Measurements from ENCODE around the gene DGKD.

The DGKD gene

DNA sequence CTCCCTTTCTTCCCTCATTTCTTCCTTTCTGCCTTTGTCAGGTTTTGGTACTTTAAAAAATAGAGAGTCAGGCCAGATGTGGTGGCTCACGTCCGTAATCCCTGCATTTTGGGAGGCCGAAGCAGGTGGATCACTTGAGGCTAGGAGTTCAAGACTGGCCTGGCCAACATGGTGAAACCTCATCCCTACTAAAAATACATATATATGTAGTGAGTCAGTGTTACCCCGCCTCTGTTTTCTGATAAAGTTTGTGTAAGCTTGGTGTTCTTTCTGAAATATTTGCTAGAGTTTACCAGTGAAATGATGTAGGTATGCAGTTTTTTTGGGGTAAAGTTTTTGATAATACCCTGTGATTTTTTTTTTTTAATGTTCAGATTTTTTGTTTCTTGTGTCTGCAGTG is 58.8 kb downstream of the DGKD start:
- DNase-seq (ENCODE audit: low spot score): peak; percentile 59

DNA sequence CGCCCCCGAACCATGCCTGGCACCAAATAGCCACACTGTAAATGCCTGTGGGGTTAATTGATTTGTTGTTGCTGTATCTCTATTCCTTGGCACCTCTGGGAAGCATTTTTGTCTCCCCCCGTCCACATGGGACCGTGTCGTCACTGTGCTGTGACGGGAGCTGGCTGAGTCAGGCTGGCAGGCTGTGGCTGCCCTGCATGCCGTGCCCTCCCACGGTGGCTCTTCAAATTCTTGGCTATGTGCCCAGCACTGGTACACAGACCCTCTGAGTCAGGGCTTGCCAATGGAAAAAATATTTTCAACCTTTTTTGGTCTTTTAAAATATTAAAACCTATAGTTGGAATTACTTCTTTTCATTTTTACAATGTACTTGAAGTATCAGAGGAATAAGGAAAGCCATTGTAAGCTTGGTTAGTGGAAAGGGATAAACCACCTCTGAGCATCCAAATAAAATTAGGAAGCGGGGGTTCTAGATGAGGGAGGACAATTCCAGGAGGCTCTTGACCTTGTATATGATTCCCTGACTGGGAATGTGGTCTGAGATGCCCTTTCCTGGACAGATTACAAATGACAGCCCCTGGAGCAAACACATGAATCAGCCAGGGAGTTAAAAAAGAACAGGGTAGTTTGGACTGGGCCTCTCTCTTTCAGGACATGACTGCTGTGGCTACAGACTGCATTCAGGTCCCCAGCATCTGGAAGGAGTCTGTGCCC is 59.4 kb downstream of the DGKD start:
- DNase-seq (ENCODE audit: low spot score): peak; percentile 98

DNA sequence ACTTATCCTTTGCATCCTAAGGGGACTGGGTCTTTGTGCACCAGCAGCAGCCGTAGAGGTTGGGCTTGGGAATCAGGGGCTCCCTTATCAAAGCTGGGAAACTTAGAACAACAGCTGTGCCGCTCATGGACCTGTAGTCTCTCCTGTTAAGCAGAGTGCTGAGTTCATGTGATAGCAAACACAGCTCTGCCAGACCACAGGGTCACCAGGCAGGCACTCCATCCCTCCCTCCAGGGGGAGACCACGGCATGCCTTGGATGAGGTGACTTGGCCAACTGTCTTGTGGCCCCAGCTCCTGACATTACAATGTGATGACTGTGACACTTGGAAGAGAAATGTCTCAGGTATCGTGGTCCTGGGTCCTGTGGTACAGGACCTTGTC is 60.0 kb downstream of the DGKD start:
- peak; percentile 92 for DNase-seq (ENCODE audit: low spot score)

DNA sequence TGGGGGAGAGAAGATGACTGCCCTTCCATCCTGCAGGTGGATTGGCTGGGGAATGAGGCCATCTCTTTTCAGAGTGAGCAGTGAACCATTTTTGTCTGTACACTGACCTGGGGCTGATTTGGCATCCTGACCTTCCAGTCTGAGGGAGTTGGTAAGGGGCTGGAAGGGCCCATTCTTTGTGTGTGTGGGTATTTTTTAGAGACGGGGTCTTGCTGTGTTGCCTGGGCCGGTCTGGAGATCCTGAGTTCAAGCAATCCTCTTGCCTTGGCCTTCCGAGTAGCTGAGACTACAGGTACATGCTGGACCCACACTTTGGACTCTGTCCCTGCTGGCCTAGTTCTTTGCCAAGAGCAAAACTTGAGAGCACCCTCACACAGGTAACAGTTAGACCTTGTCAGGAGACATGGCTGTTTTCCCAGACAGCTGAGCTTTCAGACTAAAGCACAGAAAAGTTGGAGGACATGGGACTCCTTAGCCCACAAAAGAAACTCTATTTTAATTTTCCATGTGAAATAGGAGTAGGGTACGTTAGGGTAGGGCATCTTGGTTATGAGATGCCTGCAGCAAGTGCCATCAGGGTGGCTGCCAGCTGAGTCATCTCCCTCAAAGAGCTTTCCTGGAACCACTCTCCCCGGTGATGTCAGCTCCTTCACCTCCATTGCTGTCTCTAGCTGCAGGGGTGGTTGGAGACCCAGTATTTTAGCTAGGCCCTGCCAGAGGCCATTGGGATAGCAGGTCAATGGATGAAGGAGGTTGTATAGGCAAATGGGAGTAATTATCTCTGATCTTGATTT is 60.7 kb downstream of the DGKD start:
- DNase-seq (ENCODE audit: low spot score): peak; percentile 82

DNA sequence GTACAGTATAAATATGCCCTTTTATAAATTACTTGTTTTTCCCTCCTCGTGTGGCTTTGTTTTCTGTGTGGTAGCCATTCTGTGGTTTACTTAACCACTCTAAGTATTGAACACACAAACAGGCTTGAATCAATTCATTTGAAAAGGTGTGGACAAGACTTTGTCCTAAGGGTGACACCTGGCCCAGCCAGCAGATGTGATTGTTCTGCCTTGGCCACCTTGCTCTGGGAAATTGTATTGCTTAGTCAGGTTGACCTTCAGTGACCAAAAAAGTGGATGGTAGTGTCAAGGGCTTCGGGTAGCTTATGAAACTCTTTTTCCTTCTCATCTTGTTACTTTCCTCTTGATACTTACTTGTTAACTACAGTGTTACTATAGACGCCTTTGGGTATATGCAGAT is 61.9 kb downstream of the DGKD start:
- DNase-seq (ENCODE audit: low spot score): no peak

DNA sequence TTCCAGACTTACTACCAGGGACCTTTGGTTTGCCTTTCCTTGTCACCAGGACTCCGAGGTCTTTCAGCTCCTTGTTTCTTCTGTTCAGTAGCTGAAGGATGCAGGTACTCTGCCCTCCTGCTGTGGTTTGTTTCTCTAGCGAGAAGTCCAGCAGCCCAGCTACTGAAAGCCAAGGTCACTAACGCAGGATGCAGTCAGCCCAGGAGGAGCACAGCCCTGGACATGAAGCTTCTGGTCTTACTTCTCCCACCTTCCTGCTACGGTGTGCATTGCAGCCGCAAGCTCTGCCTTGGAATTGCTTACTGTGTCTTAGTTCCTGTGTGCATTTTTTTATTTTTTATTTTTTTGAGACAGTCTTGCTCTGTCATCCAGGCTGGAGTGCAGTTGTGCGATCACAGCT is 62.4 kb downstream of the DGKD start:
- DNase-seq (ENCODE audit: low spot score): no peak

DNA sequence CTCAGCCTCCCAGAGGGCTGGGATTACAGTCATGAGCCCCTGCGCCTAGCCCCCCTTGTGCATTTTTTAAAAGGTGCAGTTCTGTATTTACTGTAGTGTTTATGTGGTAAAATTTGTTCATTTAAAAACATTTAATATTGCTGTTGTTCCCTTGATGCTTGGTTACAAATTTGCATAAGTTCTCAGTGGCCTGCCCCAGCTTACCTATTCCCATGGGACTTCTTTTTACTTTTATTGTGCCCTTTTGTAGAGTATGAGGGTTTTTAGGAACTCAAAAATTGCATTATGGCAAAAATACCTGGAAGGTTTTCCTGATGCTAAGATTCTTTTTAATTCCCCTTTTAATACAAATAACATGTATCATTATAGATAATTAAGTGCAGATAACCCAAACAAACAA is 63.0 kb downstream of the DGKD start:
- no peak for DNase-seq (ENCODE audit: low spot score)

DNA sequence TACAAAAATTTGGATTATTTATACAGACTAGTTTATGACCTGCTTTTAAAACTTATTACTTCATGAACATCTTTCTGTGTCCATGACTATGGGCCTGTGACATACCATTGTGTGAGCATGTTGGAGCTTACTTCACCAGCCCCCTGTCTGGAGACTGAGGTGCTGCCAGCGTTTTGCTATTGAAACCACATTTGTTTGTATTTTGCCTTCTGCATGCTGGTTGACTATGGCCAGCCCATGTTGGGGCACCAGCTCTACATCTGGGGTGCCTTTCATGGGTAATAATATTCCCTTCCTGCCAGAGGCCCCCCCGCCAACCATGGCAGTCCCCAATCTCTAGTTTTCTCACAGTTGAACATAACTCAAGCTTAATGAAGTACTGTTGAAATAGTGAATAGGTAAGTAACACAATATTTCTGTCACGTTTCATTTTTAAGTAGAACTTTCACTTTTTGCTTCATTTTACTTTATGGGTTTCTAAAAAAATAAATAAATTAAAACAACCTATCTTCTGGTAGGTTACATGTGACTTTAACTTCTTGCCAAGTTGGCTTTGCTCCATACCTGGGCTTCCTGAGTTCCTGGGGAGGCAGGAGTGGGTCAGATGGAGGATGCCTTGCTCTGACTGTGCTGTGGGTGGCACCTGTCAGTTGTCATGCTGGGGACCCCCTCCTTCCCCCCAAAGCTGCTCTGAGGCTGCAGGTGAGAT is 63.9 kb downstream of the DGKD start:
- DNase-seq (ENCODE audit: low spot score): no peak

DNA sequence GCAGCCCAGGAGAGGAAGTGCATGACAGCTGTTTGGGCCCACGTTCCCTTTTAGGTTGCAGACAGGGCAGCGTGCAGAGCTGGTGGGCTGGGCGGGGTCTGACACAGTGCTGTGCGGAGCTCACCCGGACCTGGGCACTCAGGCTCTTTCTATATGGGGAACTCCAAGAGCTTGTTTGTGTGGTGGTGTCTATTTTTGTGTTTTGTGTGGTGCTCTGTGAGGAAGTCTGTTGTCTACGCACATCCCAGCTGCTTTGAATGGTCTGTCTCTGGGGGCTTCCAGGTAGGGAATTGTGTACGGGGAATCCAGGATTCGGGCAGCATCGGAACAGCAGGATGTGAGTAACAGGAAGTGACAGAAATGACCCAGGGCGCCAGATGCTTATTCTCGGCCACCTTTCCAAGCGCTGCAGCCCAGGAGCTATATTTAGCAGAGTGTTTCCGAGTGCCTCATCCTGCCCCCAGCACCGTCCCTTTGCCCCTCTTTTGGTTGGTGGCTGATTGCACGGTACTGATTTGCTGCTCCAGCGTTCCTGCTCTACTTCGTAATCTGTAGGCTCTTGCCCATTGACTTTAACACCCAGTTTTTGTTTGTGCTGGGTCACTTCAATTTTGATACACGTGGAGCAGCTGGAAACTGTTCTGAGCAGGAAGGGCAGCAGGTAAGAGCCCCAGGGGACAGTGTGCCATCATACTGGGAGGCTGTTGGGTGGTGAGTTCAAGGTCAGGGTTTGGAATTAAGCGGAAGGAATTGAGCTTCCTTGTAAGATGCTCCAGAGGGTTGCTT is 64.7 kb downstream of the DGKD start:
- DNase-seq (ENCODE audit: low spot score): no peak

DNA sequence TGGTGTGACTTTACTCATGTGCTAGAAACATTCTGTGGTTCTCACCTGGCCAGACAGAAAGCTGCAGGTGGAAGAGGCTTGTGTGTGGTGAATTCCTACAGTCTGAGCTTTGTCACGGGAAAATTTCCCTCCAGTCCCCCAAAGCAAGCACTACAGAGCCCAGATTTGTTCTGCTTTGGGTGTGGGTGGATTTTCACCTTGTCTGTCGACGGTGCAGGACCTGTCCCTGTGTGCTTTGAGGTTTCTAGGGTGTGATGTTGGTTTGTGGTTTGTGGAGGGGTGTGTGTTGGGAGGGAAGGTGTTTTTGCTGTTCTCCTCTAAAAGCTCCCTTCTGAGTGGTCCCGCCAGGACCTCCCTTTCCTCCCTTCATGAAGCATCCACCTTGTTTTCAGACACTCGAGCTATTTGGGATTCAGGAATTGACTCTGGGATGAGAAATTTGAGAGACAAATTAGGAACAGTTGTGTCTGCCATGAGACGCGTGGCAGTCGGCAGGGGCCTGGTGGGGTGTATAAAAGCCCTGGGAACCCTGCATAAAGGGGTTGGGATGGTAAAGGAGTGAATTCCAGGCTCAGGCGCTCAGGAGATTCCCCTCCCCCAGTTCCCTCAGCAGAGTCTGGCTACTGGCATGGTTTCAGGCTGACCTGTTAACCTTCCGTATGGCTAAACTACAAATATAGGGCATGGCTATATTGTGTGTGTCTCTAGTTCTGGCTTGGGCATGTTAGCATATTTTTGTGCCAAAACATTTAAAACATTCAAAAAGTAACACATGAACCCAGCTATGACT is 65.5 kb downstream of the DGKD start:
- no peak for DNase-seq (ENCODE audit: low spot score)

DNA sequence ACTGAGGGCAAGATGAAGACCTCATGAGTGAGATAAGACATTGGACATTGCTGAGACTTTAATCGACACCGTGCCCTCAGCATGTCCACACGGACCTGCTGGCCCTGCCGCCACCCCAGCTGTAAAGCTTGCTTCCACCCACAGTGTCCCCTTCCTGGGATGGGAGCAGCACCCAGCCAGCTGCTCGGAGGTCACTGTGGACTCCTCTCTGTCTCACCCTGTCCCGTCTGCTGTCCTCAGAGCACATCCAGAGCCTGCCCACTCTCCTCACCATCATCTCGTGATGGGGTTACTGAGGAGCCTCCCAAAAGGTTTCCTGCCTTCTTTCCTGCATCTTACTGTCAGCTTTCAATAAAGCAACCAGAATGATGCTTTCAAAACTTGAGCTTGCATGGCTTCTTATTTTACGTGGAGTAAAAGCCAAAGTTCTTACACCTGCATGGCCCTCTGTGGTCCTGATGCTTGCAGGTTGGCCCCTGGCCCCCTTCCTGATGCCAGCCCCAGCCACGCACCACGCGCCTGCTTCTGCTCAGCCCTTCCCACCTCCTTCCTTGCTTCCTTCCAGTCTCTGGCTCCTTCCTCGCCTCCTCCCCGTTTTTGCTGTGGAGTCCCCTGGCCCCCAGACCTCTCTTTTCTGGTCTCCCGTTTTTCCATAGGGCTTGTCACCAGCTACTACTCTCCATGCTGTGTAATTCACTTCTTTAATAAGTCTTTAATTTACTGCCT is 67.0 kb downstream of the DGKD start:
- DNase-seq (ENCODE audit: low spot score): no peak

DNA sequence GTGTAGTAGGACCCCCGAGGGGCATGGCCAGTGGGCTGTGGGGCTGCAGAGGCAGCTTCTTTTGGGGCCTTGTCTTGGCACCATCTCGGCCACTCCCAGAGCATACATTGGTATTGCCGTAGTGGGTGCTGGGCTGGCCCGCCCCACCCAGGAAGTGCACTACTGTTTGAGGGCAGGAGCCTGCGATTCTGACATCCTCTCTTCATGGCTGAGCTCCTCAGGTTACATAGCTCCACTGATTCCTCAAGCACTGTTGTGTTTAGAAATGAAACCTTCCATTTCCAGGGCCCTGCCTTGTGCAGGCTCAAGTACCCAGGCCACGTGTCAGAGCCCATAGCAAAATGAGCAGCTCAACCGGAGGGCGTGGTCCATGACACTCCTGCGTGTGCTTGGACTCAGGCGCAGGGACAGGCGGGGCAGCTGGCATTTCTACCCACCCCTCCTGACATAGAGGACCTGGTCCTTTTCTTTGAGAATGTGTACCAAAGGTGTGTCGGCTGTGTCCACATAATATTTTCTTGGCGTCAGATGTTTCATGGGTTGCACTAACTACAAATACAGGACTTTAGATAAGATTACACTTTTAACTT is 67.9 kb downstream of the DGKD start:
- peak; percentile 22 for DNase-seq (ENCODE audit: low spot score)

DNA sequence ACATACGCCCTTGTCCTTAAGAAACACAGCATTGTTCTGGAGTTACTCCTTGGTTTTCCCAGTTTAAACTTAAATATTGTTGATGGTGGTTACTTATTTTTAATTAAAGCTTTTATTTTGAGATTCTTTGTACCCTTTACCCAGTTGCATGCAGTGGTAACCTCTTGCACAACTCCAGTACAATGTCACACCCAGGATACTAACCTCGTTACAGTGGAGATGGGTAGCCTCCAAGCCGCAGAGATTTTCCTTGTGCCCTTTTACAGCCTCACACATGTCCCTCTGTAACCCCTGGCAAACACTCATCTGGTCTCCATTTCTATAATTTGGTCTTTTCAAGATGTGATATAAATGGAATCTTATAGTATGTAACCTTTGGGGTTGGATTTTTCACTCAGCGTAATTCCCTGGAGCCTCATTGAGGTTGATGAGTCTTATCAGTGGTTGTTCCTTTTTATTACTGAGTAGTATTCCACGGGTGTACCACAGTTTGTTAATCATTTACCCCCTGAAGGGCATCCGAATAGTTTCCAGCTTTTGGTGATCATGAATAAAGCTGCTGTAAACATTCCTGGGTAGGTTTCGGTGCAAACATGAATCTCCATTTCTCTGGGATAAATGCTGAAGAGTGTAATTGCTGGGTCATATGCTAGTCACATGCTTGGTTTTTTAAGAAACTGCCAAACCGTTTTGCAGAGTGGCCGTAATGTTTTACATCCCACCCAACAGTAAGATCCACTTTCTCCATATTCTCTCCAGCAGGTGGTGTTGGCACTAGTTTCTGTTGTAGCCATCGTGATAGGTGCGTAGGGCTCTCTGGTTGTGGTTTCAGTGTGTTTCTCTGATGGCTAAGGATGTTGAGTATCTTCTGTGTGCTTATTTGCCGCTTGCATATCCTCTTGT is 68.6 kb downstream of the DGKD start:
- DNase-seq (ENCODE audit: low spot score): no peak

DNA sequence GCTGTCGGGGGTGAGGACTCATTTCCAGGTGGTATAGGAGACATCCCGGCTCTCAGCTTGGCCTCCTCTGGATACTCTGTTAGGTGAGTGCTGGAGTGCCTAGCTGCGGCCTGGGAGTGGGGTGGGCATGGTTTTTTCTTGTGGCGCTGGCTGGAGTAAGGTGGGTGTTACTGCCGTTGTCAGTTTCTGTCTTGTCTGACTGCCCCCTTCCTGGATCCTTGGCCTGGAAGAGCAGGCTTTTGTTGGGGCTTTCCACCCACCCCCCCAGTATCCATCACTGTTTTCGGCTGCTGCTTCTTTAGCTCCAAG is 69.2 kb downstream of the DGKD start:
- DNase-seq (ENCODE audit: low spot score): no peak

DNA sequence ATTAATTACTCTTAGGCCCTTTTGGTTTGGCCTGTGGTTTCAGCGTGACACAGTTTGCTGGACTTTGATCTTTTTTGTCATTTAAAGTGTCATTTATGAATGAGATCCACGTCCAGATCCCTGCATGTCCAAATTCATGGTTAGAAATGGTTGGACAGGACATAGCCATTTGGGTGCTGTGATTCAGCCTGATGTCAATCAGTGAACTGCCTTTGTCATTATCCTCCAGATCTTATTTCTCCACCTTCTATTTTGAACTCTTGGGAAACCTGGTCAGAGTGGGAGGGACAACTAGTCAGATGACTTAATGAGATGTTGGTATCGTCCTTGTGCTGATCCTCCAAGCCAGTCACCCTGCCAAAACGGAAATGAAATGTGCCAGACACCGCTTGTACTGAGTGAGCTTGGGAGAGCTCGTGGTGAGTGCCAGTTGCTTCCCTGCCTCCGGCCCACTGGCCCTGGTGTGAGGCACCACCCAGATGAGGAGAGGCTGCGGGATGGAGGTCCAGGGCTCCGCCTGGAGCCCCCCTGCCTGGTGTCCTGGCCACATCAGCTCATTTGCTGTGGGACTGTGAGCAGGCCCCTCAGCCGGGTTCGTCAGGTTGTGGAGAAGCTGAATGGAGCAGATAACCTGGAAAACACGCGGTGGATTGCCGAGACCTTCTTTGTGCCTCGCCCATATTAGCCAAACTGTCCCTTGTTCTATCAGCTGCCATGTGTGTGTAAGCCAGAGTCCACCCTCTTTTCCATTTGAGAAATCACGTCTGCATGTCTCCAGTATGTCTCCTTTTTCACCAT is 70.1 kb downstream of the DGKD start:
- peak; percentile 37 for DNase-seq (ENCODE audit: low spot score)

DNA sequence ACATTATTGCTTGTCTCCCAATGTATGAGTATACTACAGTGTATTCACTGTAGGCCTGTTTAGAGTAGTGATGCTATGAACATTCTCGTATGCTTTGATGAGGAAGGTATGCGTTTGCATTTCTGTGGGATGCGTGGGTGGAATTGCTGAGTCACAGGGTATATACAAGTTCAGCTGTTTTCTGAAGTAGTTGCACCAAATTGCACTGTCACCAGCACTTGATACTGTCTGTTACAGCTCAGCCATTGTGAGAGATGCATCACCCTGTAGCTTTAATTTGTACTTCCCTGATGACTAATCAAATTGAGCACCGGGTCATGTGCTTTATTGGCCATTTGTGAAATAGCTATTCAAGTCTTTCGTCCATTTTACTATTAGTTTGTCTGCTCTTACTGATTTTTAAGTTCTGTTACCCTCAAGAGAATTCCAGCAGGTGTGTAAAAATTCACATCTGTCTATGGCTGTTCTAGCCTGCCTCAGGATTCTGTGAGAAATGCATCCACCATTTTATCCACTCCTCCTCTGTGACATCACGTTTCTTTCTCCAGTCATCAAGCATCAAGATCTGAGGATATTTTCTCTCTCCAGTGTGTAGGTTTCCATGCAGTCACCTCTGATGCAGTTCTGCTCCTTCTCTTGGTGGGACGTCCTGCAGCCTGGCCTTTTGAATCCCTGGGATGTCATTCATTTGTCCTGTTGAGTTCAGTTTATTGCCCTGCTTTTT is 72.5 kb downstream of the DGKD start:
- DNase-seq (ENCODE audit: low spot score): peak; percentile 92

DNA sequence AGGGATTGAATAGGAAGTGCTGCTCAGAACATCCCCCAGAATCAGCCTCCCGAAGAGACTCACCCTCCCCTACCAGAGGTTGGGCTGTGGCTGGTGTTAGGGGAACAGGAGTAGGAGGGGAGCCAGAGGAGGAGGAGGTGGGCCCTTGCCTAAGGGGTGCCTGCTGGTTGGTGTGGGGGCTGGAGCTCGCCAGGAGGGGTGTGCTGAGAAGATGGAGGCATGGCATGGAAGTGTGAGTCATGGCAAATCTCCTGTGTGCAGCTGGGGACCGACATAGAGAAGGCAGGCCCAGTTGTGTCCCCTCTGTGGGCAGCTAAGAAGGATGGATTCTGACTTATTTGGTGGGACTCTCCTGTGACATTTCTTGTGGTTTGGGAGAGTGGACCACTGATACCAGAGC is 73.7 kb downstream of the DGKD start:
- DNase-seq (ENCODE audit: low spot score): no peak

DNA sequence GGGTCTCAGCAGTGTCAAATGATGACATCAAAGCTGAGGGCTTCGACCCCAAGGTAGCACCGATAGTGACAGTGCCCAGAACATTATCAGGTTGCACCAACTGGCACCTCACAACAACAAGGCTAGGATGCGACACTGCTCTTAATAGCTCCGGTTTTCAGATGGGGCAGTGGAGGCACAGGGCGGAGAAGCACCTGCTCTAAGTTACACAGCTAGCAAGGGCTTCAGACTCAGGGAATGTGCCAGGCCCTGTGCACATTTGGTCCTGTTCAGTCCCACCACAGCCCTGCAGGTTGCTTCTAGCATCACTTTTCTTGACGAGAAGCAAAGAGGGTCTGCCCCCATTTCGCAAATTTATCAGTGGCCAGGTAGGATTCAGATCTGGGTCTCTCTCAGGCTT is 74.1 kb downstream of the DGKD start:
- DNase-seq (ENCODE audit: low spot score): no peak

All from kidney tubule cell (primary cell).